ENCODE data around the gene HPSE2.
"Not testable (repeated sequence)": the region's sequence is repeated elsewhere in the genome, so short reads cannot be mapped to it uniquely, and the experiment has no call there.

DNA sequence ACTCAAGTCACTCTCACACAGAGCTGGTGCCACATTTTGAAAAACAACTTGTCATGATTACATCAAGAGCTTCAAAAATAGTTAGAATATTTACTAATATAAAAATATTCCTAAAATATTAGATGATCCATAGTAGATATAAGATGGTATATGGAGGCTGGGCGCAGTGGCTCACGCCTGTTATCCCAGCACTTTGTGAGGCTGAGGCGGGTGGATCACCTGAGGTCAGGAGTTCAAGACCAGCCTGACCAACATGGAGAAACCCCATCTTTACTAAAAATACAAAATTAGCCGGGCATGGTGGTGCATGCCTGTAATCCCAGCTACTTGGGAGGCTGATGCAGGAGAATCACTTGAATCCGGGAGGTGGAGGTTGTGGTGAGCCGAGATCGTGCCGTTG is 327.4 kb downstream of the HPSE2 start:
- TF ChIP-seq, protein P1, sequence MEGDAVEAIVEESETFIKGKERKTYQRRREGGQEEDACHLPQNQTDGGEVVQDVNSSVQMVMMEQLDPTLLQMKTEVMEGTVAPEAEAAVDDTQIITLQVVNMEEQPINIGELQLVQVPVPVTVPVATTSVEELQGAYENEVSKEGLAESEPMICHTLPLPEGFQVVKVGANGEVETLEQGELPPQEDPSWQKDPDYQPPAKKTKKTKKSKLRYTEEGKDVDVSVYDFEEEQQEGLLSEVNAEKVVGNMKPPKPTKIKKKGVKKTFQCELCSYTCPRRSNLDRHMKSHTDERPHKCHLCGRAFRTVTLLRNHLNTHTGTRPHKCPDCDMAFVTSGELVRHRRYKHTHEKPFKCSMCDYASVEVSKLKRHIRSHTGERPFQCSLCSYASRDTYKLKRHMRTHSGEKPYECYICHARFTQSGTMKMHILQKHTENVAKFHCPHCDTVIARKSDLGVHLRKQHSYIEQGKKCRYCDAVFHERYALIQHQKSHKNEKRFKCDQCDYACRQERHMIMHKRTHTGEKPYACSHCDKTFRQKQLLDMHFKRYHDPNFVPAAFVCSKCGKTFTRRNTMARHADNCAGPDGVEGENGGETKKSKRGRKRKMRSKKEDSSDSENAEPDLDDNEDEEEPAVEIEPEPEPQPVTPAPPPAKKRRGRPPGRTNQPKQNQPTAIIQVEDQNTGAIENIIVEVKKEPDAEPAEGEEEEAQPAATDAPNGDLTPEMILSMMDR (IDR thresholded peaks at IDR 0.05 in 4 of 5, conservative IDR thresholded peaks at IDR 0.05 in 1 of 5): not testable (repeated sequence)
- not testable (repeated sequence) for TF ChIP-seq POLR2A (IDR thresholded peaks at IDR 0.05)

Data from gastrocnemius medialis (tissue), 4 donors.